NCI-H2107 (cell line): Measurements from ENCODE around the gene SATL1.
"Not testable (repeated sequence)": the region's sequence is repeated elsewhere in the genome, so short reads cannot be mapped to it uniquely, and the experiment has no call there.

ENCODE experiments used
- DNase-seq: peaks from one replicate; lab custom pipeline; 2025; lab: John Stamatoyannopoulos, UW

The SATL1 gene

GRCh38 chrX:85109235-85109634 is 134.3 kb downstream of the SATL1 start:
- DNase-seq = no peak

GRCh38 chrX:85108165-85108564 is 135.4 kb downstream of the SATL1 start:
- no peak for DNase-seq

GRCh38 chrX:85107407-85107806 is 136.2 kb downstream of the SATL1 start:
- DNase-seq = no peak

GRCh38 chrX:85089321-85089840 is 154.2 kb downstream of the SATL1 start:
- no peak for DNase-seq

GRCh38 chrX:85084770-85085393 is 158.7 kb downstream of the SATL1 start:
- no peak for DNase-seq

- not testable (repeated sequence) for DNase-seq
These were observed 166.3 kb downstream of the SATL1 start for GRCh38 chrX:85077247-85077646.

GRCh38 chrX:85065512-85066198 is 177.9 kb downstream of the SATL1 start:
- DNase-seq = no peak

- DNase-seq = no peak
These were observed 190.8 kb downstream of the SATL1 start for GRCh38 chrX:85052636-85053343.

- no peak for DNase-seq
These were observed 191.4 kb downstream of the SATL1 start for GRCh38 chrX:85052205-85052604.

GRCh38 chrX:85051627-85052026 is 192.0 kb downstream of the SATL1 start:
- no peak for DNase-seq
